Measurements from ENCODE around the gene WAPL.

DNA sequence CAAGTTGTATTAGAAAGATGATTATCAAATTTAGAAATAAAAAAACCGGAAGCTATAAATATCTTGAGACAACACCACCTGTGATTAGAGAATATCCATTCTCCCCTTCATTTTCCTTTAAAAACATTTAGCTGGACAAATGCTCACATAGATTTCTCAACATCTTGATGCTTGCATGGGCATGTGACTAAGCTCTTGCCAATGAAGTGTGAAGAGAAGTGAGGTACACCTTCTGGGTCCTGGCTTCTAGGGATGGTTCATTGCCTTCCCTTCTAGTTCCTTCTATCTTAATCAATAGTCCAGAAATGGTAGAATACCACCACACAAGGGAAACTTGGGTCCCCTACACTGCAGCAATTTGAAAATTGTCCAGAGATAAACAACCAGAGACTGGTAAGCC is 41.0 kb downstream of the WAPL start:
- TF ChIP-seq, protein P1, sequence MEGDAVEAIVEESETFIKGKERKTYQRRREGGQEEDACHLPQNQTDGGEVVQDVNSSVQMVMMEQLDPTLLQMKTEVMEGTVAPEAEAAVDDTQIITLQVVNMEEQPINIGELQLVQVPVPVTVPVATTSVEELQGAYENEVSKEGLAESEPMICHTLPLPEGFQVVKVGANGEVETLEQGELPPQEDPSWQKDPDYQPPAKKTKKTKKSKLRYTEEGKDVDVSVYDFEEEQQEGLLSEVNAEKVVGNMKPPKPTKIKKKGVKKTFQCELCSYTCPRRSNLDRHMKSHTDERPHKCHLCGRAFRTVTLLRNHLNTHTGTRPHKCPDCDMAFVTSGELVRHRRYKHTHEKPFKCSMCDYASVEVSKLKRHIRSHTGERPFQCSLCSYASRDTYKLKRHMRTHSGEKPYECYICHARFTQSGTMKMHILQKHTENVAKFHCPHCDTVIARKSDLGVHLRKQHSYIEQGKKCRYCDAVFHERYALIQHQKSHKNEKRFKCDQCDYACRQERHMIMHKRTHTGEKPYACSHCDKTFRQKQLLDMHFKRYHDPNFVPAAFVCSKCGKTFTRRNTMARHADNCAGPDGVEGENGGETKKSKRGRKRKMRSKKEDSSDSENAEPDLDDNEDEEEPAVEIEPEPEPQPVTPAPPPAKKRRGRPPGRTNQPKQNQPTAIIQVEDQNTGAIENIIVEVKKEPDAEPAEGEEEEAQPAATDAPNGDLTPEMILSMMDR (conservative IDR thresholded peaks at IDR 0.05; ENCODE audit: low read length) = no peak
- no peak for TF ChIP-seq EZH2phosphoT487 (IDR thresholded peaks at IDR 0.05; ENCODE audit: borderline replicate concordance)
